Measurements from ENCODE around the gene H19.

H19 gene

DNA sequence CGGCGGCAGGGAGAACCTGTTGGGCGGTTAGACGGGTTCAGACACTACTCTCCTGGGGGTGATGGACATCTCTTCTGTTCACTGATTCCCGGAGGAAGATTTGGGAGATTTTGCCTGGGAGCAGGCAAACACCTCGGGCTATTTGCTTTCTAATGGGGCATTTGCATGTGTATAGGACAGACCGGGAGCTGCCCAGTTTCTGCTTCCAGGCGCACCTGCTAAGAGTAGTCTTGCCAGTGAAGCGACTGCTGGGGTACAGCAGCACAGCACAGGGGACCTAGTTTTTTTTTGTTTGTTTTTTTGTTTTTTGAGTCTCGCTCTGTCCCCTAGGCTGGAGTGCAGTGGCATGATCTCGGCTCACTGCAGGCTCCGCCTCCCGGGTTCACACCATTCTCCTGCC lies 6.8 kb upstream of the H19 start:
- no peak for ATAC-seq (ENCODE audit: insufficient read depth, low read depth)

DNA sequence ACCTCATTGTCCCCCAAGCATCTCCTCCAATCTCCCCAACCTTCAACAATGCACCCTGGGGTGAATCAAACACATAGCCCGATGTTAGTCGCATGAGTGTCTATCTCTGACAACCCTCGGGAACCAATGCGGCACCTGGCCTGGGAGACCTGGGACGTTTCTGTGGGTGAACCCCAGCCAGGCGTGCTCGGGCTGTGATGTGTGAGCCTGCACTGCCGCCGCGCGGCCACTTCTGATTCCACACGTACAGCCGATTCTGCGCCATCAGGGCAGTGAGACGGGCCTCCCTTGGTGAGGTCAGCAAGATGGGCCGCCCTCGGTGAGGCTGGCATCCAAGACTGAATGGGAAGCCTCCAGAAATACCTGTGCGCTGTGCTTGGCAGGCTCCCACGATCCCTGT lies 5.2 kb upstream of the H19 start:
- H3K4me3 ChIP-seq (ENCODE audit: low read depth in 1 of 2, low read length in 2 of 2), result no peak overlapping the region
- H3K4me1 ChIP-seq (ENCODE audit: insufficient read depth, low read length), result no peaks in the 10 kb centered on the region
- TF ChIP-seq, protein P1, sequence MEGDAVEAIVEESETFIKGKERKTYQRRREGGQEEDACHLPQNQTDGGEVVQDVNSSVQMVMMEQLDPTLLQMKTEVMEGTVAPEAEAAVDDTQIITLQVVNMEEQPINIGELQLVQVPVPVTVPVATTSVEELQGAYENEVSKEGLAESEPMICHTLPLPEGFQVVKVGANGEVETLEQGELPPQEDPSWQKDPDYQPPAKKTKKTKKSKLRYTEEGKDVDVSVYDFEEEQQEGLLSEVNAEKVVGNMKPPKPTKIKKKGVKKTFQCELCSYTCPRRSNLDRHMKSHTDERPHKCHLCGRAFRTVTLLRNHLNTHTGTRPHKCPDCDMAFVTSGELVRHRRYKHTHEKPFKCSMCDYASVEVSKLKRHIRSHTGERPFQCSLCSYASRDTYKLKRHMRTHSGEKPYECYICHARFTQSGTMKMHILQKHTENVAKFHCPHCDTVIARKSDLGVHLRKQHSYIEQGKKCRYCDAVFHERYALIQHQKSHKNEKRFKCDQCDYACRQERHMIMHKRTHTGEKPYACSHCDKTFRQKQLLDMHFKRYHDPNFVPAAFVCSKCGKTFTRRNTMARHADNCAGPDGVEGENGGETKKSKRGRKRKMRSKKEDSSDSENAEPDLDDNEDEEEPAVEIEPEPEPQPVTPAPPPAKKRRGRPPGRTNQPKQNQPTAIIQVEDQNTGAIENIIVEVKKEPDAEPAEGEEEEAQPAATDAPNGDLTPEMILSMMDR (IDR thresholded peaks at IDR 0.05; ENCODE audit: borderline replicate concordance, extremely low read depth, low read length, poor library complexity, severe bottlenecking), result no peak
- no peak for TF ChIP-seq EZH2 (IDR thresholded peaks at IDR 0.05; ENCODE audit: borderline replicate concordance, low read depth, low read length, severe bottlenecking)
- no peak overlapping the region for H3K27ac ChIP-seq (ENCODE audit: low read length)
- H3K9ac ChIP-seq (ENCODE audit: low read depth, low read length), result no peak overlapping the region
- no peaks in the 10 kb centered on the region for H3K79me2 ChIP-seq (ENCODE audit: insufficient read depth, low read length)
- no peaks in the 10 kb centered on the region for H4K20me1 ChIP-seq (ENCODE audit: insufficient read depth, low read length)
- no peak overlapping the region for H2AFZ ChIP-seq (ENCODE audit: low read depth, low read length)
- no peak overlapping the region for H3K4me2 ChIP-seq (ENCODE audit: insufficient read depth, low read length)
- no peaks in the 10 kb centered on the region for H3K9me3 ChIP-seq (ENCODE audit: insufficient read depth, low read length, severe bottlenecking)
- peak; percentile 43; the same call in 2 of the 3 replicates for ATAC-seq (ENCODE audit: insufficient read depth, low read depth)
- no peaks in the 10 kb centered on the region for H3K27me3 ChIP-seq (ENCODE audit: insufficient read depth, low read length, poor library complexity)
- H3K36me3 ChIP-seq (ENCODE audit: insufficient read depth, low read length), result no peaks in the 10 kb centered on the region
- DNase-seq, result no peak

More for the DNA sequence above, 6.8 kb upstream of the H19 start:
- Histone ChIP-seq H3K36me3 (ENCODE audit: insufficient read depth, low read length) (no peaks in the 10 kb centered on the region), H3K9me3 (ENCODE audit: insufficient read depth, low read length, severe bottlenecking) (no peaks in the 10 kb centered on the region), H3K27me3 (ENCODE audit: insufficient read depth, low read length, poor library complexity) (no peaks in the 10 kb centered on the region), H3K4me2 (ENCODE audit: insufficient read depth, low read length) (no peak overlapping the region), H3K27ac (ENCODE audit: low read length) (no peak overlapping the region), H3K79me2 (ENCODE audit: insufficient read depth, low read length) (no peaks in the 10 kb centered on the region), H2AFZ (ENCODE audit: low read depth, low read length) (no peak overlapping the region), H4K20me1 (ENCODE audit: insufficient read depth, low read length) (no peaks in the 10 kb centered on the region), H3K9ac (ENCODE audit: low read depth, low read length) (no peak overlapping the region), H3K4me3 (ENCODE audit: low read depth in 1 of 2, low read length in 2 of 2) (no peak overlapping the region), H3K4me1 (ENCODE audit: insufficient read depth, low read length) (no peaks in the 10 kb centered on the region)
- DNase-seq, result no peak
- TF ChIP-seq, protein P1 (IDR thresholded peaks at IDR 0.05; ENCODE audit: borderline replicate concordance, extremely low read depth, low read length, poor library complexity, severe bottlenecking), result no peak
- TF ChIP-seq EZH2 (IDR thresholded peaks at IDR 0.05; ENCODE audit: borderline replicate concordance, low read depth, low read length, severe bottlenecking), result no peak

DNA sequence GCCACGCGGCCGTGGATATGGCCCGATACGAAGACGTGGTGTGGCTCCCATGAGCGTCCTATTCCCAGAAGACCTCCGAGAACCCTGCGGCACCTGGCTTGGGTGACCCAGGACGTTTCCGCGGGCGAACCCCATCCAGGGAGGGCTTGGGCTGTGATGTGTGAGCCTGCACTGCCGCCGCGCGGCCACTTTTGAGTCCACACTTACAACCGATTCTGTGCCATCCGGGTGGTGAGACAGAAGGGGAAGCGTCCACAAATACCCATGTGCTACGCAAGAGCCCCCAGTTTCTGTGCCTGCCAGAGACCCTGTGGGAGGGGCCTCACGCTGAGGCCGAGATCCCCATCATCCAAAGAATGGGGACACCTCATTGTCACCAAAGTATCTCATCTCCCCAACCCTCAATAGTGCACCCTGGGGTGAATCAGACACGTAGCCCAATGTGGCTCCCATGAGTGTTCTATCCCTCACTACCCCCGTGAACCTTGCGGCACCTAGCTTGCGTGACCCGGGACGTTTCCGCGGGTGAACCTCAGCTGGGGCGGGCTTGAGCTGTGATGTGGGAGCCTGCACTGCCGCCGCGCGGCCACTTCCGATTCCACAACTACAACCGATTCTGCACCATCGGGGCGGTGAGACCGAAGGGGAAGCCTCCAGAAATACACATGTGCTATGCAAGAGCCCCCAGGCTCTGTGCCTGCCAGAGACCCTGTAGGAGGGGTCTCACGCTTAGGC lies 4.6 kb upstream of the H19 start:
- Histone ChIP-seq H3K4me1 (ENCODE audit: insufficient read depth, low read length) (no peaks in the 10 kb centered on the region), H3K27me3 (ENCODE audit: insufficient read depth, low read length, poor library complexity) (no peaks in the 10 kb centered on the region), H3K4me3 (ENCODE audit: low read depth in 1 of 2, low read length in 2 of 2) (no peak overlapping the region), H3K36me3 (ENCODE audit: insufficient read depth, low read length) (no peaks in the 10 kb centered on the region), H3K79me2 (ENCODE audit: insufficient read depth, low read length) (no peaks in the 10 kb centered on the region), H4K20me1 (ENCODE audit: insufficient read depth, low read length) (no peaks in the 10 kb centered on the region), H3K27ac (ENCODE audit: low read length) (no peak overlapping the region), H2AFZ (ENCODE audit: low read depth, low read length) (no peak overlapping the region), H3K9ac (ENCODE audit: low read depth, low read length) (no peak overlapping the region), H3K9me3 (ENCODE audit: insufficient read depth, low read length, severe bottlenecking) (no peaks in the 10 kb centered on the region), H3K4me2 (ENCODE audit: insufficient read depth, low read length) (no peak overlapping the region)
- DNase-seq (no peak), ATAC-seq (ENCODE audit: insufficient read depth, low read depth) (peak; percentile 54; the same call in 2 of the 3 replicates)
- TF ChIP-seq EZH2 (IDR thresholded peaks at IDR 0.05; ENCODE audit: borderline replicate concordance, low read depth, low read length, severe bottlenecking), result no peak
- TF ChIP-seq, protein P1 (IDR thresholded peaks at IDR 0.05; ENCODE audit: borderline replicate concordance, extremely low read depth, low read length, poor library complexity, severe bottlenecking), result no peak
